ENCODE results near the gene TPPP2. TPM values are rescaled to one million over a fixed set of nuclear protein-coding genes. Genes with fewer than 3 reads are reported as not detected.

TPPP2 gene
- total RNA-seq, 1 experiment from 2014 or later: not detected

DNA sequence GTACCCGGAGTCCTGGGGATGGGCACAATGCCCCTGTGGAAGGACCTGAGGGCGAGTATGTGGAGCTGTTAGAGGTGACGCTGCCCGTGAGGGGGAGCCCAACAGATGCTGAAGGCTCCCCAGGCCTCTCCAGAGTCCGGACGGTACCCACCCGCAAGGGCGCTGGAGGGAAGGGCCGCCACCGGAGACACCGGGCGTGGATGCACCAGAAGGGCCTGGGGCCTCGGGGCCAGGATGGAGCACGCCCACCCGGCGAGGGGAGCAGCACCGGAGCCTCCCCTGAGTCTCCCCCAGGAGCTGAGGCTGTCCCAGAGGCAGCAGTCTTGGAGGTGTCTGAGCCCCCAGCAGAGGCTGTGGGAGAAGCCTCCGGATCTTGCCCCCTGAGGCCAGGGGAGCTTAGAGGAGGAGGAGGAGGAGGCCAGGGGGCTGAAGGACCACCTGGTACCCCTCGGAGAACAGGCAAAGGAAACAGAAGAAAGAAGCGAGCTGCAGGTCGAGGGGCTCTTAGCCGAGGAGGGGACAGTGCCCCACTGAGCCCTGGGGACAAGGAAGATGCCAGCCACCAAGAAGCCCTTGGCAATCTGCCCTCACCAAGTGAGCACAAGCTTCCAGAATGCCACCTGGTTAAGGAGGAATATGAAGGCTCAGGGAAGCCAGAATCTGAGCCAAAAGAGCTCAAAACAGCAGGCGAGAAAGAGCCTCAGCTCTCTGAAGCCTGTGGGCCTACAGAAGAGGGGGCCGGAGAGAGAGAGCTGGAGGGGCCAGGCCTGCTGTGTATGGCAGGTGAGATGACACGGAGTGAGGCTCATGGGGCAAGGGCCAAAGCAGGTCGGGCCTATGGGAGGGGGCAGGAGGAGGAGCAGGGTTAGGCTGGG is 44.6 kb downstream of the TPPP2 start:
- POLR2A ChIA-PET (ENCODE audit: unreplicated experiment): no interaction called here
- no peak for DNase-seq
- no peak overlapping the region for H2AFZ ChIP-seq
- H3K9me2 ChIP-seq (ENCODE audit: insufficient read depth): no peaks in the 10 kb centered on the region
- no peaks in the 10 kb centered on the region for H3K79me2 ChIP-seq (ENCODE audit: low read depth)
- no peaks in the 10 kb centered on the region for H3F3A ChIP-seq (ENCODE audit: insufficient read depth, low read depth)
- H4K20me1 ChIP-seq (ENCODE audit: insufficient read depth): no peaks in the 10 kb centered on the region
- no peak overlapping the region for H3K27ac ChIP-seq
- H3K4me2 ChIP-seq: no peak overlapping the region
- intact Hi-C loops (cut with micrococcal nuclease; ENCODE audit: unreplicated experiment): no loop called here
- H3K4me1 ChIP-seq (replicated peaks; ENCODE audit: insufficient read depth): no peaks in the 10 kb centered on the region
- no peaks in the 10 kb centered on the region; the same call in 1 of the 2 replicates for H3K27me3 ChIP-seq (ENCODE audit: insufficient read depth, low read depth)
- H3K9me3 ChIP-seq (ENCODE audit: insufficient read depth, low read depth): no peaks in the 10 kb centered on the region
- no peak overlapping the region for H3K4me3 ChIP-seq
- no peaks in the 10 kb centered on the region for H3K36me3 ChIP-seq (ENCODE audit: low read depth)
- CTCF ChIA-PET: interaction anchor here (0.7 kb wide), 1 partner anchor 526 kb away, joined by 3 read pairs; no protein-coding TSS in a partner anchor
- BruUV-seq (replicated peaks): no TSS peak
- TF ChIP-seq CTCF (conservative IDR thresholded peaks at IDR 0.05) (no peak), EZH2 (IDR thresholded peaks at IDR 0.05; ENCODE audit: low read depth) (no peak)

DNA sequence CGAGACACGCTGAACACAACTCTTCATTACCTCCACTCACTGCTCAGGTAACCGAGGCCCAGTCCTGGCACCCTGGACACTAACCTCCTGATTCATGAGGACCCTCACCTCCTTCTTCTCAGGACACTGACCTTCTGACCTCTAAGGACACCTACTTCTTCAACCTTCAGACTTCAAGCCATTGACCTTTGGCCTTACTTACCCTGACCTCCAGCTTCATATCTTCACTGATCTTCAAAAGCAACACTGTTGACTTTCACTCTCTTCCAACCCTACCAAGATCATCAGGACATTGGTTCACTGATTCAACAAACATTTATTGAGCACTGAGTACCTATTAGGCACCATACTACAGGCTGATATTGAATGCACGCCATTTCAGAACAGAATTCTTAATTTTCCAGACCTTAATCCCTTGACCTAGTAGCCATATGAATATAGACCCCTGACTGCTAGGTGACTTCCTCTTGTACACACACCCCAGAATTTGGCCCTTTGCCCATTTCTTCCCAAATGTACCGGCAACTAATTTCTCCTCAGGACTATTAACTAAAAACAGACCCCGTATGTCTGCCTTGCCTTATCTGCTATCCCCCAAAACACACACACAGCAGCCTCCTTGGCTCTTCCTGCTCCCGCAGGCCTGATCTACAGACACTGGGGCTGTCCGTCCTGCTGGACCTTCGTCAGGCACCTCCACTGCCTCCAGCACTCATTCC is 45.9 kb downstream of the TPPP2 start:
- Histone ChIP-seq H4K20me1 (ENCODE audit: insufficient read depth) (no peaks in the 10 kb centered on the region), H3K4me1 (replicated peaks; ENCODE audit: insufficient read depth) (no peaks in the 10 kb centered on the region), H3K4me3 (no peak overlapping the region), H3K36me3 (ENCODE audit: low read depth) (no peaks in the 10 kb centered on the region), H3K9me3 (ENCODE audit: insufficient read depth, low read depth) (no peaks in the 10 kb centered on the region), H3K79me2 (ENCODE audit: low read depth) (no peaks in the 10 kb centered on the region), H3K9me2 (ENCODE audit: insufficient read depth) (no peaks in the 10 kb centered on the region), H2AFZ (no peak overlapping the region), H3K27ac (no peak overlapping the region), H3K27me3 (ENCODE audit: insufficient read depth, low read depth) (no peaks in the 10 kb centered on the region), H3K4me2 (no peak overlapping the region), H3F3A (ENCODE audit: insufficient read depth, low read depth) (no peaks in the 10 kb centered on the region)
- no peak for TF ChIP-seq CTCF (conservative IDR thresholded peaks at IDR 0.05)
- no peak for TF ChIP-seq EZH2 (IDR thresholded peaks at IDR 0.05; ENCODE audit: low read depth)
- intact Hi-C loops (cut with micrococcal nuclease; ENCODE audit: unreplicated experiment): no loop called here
- ChIA-PET CTCF (no interaction called here), POLR2A (ENCODE audit: unreplicated experiment) (no interaction called here)
- no TSS peak for BruUV-seq (replicated peaks)
- no peak for DNase-seq

DNA sequence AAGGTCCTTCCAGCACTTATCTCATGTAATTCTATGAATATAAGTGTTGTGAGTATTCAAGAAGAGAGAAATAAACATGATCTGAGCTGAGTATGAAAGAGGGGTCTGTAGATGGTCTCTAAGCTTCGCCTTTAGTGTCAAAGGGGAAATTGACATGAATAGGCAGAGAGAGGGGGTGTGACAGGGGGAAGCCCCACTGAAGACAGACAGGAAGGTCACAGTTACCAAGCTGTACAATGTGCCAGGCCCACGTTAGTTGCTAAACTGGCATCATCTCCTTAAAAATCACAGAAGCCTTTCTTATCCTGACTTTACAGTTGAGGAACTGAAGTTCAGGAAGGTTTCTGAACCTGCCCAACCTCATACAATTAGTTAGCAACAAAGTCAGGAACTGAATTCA is 47.7 kb downstream of the TPPP2 start:
- POLR2A ChIA-PET (ENCODE audit: unreplicated experiment): no interaction called here
- Histone ChIP-seq H4K20me1 (ENCODE audit: insufficient read depth) (no peaks in the 10 kb centered on the region), H3K27ac (no peak overlapping the region)

More for the DNA sequence above, 47.7 kb downstream of the TPPP2 start:
- Histone ChIP-seq H3K79me2 (ENCODE audit: low read depth) (no peaks in the 10 kb centered on the region), H3K4me1 (replicated peaks; ENCODE audit: insufficient read depth) (no peaks in the 10 kb centered on the region), H2AFZ (no peak overlapping the region), H3K9me3 (ENCODE audit: insufficient read depth, low read depth) (no peaks in the 10 kb centered on the region), H3F3A (ENCODE audit: insufficient read depth, low read depth) (no peaks in the 10 kb centered on the region), H3K36me3 (ENCODE audit: low read depth) (no peaks in the 10 kb centered on the region), H3K27me3 (ENCODE audit: insufficient read depth, low read depth) (no peaks in the 10 kb centered on the region), H3K4me3 (no peak overlapping the region), H3K9me2 (ENCODE audit: insufficient read depth) (no peaks in the 10 kb centered on the region), H3K4me2 (no peak overlapping the region)
- no peak for DNase-seq
- intact Hi-C loops (cut with micrococcal nuclease; ENCODE audit: unreplicated experiment): no loop called here
- CTCF ChIA-PET: no interaction called here
- TF ChIP-seq EZH2 (IDR thresholded peaks at IDR 0.05; ENCODE audit: low read depth) (no peak), CTCF (conservative IDR thresholded peaks at IDR 0.05) (no peak)
- no TSS peak for BruUV-seq (replicated peaks)
